ENCODE data around the gene CDK2AP2.

- TF ChIP-seq POLR2AphosphoS5 (IDR thresholded peaks at IDR 0.05; ENCODE audit: insufficient read depth, low read depth, low read length) = no peak
- no peak for TF ChIP-seq POLR2A (IDR thresholded peaks at IDR 0.05; ENCODE audit: low read depth, low read length)
- TF ChIP-seq CTCF (IDR thresholded peaks at IDR 0.05; ENCODE audit: extremely low read depth in 1 of 2, insufficient read depth in 1 of 2, low read depth in 1 of 2, low read length in 2 of 2) = no peak
- TF ChIP-seq MAX (IDR thresholded peaks at IDR 0.05; ENCODE audit: insufficient read depth, insufficient read length) = no peak
- TF ChIP-seq EZH2 (IDR thresholded peaks at IDR 0.05; ENCODE audit: borderline replicate concordance, low read depth, low read length, severe bottlenecking) = no peak
- no peak for TF ChIP-seq GATA2 (IDR thresholded peaks at IDR 0.05; ENCODE audit: insufficient read depth, insufficient read length, low read depth, low read length)
- no peak for TF ChIP-seq FOS (IDR thresholded peaks at IDR 0.05; ENCODE audit: borderline replicate concordance, insufficient read depth, low read length)
- TF ChIP-seq JUN (IDR thresholded peaks at IDR 0.05; ENCODE audit: borderline replicate concordance, insufficient read depth, insufficient read length, low read depth) = no peak
- TF ChIP-seq MYC (IDR thresholded peaks at IDR 0.05; ENCODE audit: low read depth, low read length) = no peak
These were observed 31.0 kb upstream of the CDK2AP2 start for GRCh38 chr11:67538823-67539505.

Data from endothelial cell of umbilical vein (primary cell).